Tibial nerve (tissue), 4 donors: ENCODE results near the gene PSTPIP2.

Experiments
- EP300 ChIP-seq, 2 donors: sonication (generic); formaldehyde crosslinking; IDR thresholded peaks; one replicate each; pipeline ENCODE4 v1.6.1; 2017; ENCODE audit warnings: antibody characterized with exemption in 2 of 2, mild to moderate bottlenecking in 1 of 2
- POLR2A ChIP-seq, 2 donors: fragments of 450-650 bp; IDR thresholded peaks; one replicate each; pipeline ENCODE4 v1.6.1; 2017; ENCODE audit warnings: antibody characterized with exemption in 2 of 2, mild to moderate bottlenecking in 2 of 2, moderate library complexity in 2 of 2
- TF ChIP-seq, protein P1 (sequence below), 5 experiments: fragments of 200-600 bp in 3 of 5; fragments of 450-650 bp in 2 of 5; sonication (generic) in 3 of 5; IDR thresholded peaks; one replicate each; pipeline ENCODE4 v1.5.1; 2016 to 2019; ENCODE audit warnings: antibody characterized with exemption in 5 of 5, mild to moderate bottlenecking in 3 of 5, moderate library complexity in 2 of 5

- TF ChIP-seq, protein P1, sequence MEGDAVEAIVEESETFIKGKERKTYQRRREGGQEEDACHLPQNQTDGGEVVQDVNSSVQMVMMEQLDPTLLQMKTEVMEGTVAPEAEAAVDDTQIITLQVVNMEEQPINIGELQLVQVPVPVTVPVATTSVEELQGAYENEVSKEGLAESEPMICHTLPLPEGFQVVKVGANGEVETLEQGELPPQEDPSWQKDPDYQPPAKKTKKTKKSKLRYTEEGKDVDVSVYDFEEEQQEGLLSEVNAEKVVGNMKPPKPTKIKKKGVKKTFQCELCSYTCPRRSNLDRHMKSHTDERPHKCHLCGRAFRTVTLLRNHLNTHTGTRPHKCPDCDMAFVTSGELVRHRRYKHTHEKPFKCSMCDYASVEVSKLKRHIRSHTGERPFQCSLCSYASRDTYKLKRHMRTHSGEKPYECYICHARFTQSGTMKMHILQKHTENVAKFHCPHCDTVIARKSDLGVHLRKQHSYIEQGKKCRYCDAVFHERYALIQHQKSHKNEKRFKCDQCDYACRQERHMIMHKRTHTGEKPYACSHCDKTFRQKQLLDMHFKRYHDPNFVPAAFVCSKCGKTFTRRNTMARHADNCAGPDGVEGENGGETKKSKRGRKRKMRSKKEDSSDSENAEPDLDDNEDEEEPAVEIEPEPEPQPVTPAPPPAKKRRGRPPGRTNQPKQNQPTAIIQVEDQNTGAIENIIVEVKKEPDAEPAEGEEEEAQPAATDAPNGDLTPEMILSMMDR (IDR thresholded peaks at IDR 0.05): no peak
- TF ChIP-seq POLR2A (IDR thresholded peaks at IDR 0.05) (no peak), EP300 (IDR thresholded peaks at IDR 0.05) (no peak)
Observed at GRCh38 chr18:45938488-45938935, 133.5 kb downstream of the PSTPIP2 start.
